Mesenchymal stem cell (in vitro differentiated cells and primary cell): ENCODE data around the gene GXYLT1.

ENCODE experiments used
- DNase-seq: peaks from one replicate; pipeline ENCODE4 v3.0.0-alpha.2; 2013
- H2AFZ ChIP-seq: one replicate; pipeline ENCODE4 v1.6.1; 2013; ENCODE audit warnings: low read depth, mild to moderate bottlenecking, control low read depth, inconsistent platforms, low read length, moderate library complexity
- H2AK5ac ChIP-seq: 2 replicates; pipeline ENCODE4 v1.6.1; 2013; ENCODE audit warnings: low read length, moderate library complexity, mild to moderate bottlenecking, inconsistent platforms; ENCODE audit not compliant: severe bottlenecking
- H2BK120ac ChIP-seq: one replicate; pipeline ENCODE4 v1.6.1; 2013; ENCODE audit warnings: low read depth, mild to moderate bottlenecking, inconsistent platforms, low read length, moderate library complexity
- H2BK12ac ChIP-seq, 2 experiments: one replicate each; pipeline ENCODE4 v1.6.1; 2013; ENCODE audit warnings: inconsistent platforms in 2 of 2, low read length in 2 of 2, mild to moderate bottlenecking in 2 of 2, moderate library complexity in 2 of 2, control low read depth in 1 of 2
- H2BK15ac ChIP-seq: one replicate; pipeline ENCODE4 v1.6.1; 2013; ENCODE audit warnings: mild to moderate bottlenecking, low read depth, inconsistent platforms; ENCODE audit not compliant: poor library complexity, severe bottlenecking
- H2BK5ac ChIP-seq: 2 replicates; pipeline ENCODE4 v1.6.1; 2013; ENCODE audit warnings: low read depth, mild to moderate bottlenecking, low read length, control low read depth, inconsistent platforms; ENCODE audit not compliant: poor library complexity, severe bottlenecking
- H3K14ac ChIP-seq, 2 experiments: one replicate each; pipeline ENCODE4 v1.6.1; 2013; ENCODE audit warnings: inconsistent platforms in 2 of 2, low read length in 2 of 2, control low read depth in 1 of 2, mild to moderate bottlenecking in 1 of 2, moderate library complexity in 1 of 2
- H3K18ac ChIP-seq, 2 experiments: one replicate each; pipeline ENCODE4 v1.6.1; 2013; ENCODE audit warnings: inconsistent platforms in 2 of 2, low read length in 2 of 2, control low read depth in 1 of 2, low read depth in 1 of 2, mild to moderate bottlenecking in 1 of 2
- H3K23ac ChIP-seq, 2 experiments: one replicate each; pipeline ENCODE4 v1.6.1; 2013; ENCODE audit warnings: inconsistent platforms in 2 of 2, low read length in 2 of 2, mild to moderate bottlenecking in 2 of 2, moderate library complexity in 2 of 2, control low read depth in 1 of 2
- H3K27ac ChIP-seq: 2 replicates; pipeline ENCODE4 v1.5.1; 2013; ENCODE audit warnings: mild to moderate bottlenecking, moderate library complexity, low read length, control low read depth, inconsistent platforms; ENCODE audit not compliant: poor library complexity, severe bottlenecking
- H3K27me3 ChIP-seq, 2 experiments: 2 replicates each; pipeline versions ENCODE4 v1.6.1 to v1.7.0; 2013; ENCODE audit warnings: low read length in 2 of 2, mild to moderate bottlenecking in 2 of 2, moderate library complexity in 2 of 2, control low read depth in 1 of 2, inconsistent platforms in 1 of 2; ENCODE audit not compliant: control insufficient read depth in 1 of 2, insufficient read depth in 1 of 2
- H3K36me3 ChIP-seq, 2 experiments: 2 replicates each; pipeline versions ENCODE4 v1.6.1 to v1.7.0; 2013; ENCODE audit warnings: low read length in 2 of 2, control low read depth in 1 of 2, inconsistent platforms in 1 of 2, low read depth in 1 of 2, mild to moderate bottlenecking in 1 of 2; ENCODE audit not compliant: insufficient read depth in 2 of 2, control insufficient read depth in 1 of 2
- H3K4ac ChIP-seq, 2 experiments: one replicate each; pipeline ENCODE4 v1.6.1; 2013; ENCODE audit warnings: inconsistent platforms in 2 of 2, low read length in 2 of 2, mild to moderate bottlenecking in 2 of 2, moderate library complexity in 2 of 2, control low read depth in 1 of 2, low read depth in 1 of 2
- H3K4me1 ChIP-seq: 2 replicates; pipeline ENCODE4 v1.6.1; 2013; ENCODE audit warnings: low read depth, low read length, control low read depth; ENCODE audit not compliant: control insufficient read depth, insufficient read depth
- H3K4me2 ChIP-seq: 2 replicates; pipeline ENCODE4 v1.6.1; 2013; ENCODE audit warnings: low read length, mild to moderate bottlenecking, inconsistent platforms; ENCODE audit not compliant: poor library complexity, severe bottlenecking
- H3K4me3 ChIP-seq, 2 experiments: 2 replicates each; pipeline versions ENCODE4 v1.5.1 to v1.7.0; 2013; ENCODE audit warnings: low read length in 2 of 2, mild to moderate bottlenecking in 2 of 2, control low read depth in 1 of 2, low read depth in 1 of 2; ENCODE audit not compliant: insufficient read depth in 1 of 2
- H3K79me1 ChIP-seq: replicated peaks from 2 replicates; pipeline ENCODE4 v1.6.1; 2013; ENCODE audit warnings: mild to moderate bottlenecking, control low read depth, low read length, inconsistent platforms; ENCODE audit not compliant: poor library complexity, severe bottlenecking
- H3K9ac ChIP-seq: 2 replicates; pipeline ENCODE4 v1.7.0; 2013; ENCODE audit warnings: mild to moderate bottlenecking, low read length, moderate library complexity
- H3K9me3 ChIP-seq: 2 replicates; pipeline ENCODE4 v1.7.0; 2013; ENCODE audit warnings: mild to moderate bottlenecking, low read length; ENCODE audit not compliant: control insufficient read depth
- H4K8ac ChIP-seq: one replicate; pipeline ENCODE4 v1.6.1; 2013; ENCODE audit warnings: inconsistent platforms, mild to moderate bottlenecking, low read length, moderate library complexity
- H4K91ac ChIP-seq: one replicate; pipeline ENCODE4 v1.6.1; 2013; ENCODE audit warnings: mild to moderate bottlenecking, low read length, inconsistent platforms
- WGBS: methylation state at CpG from one replicate; pipeline ENCODE4 v1.1.7; 2013; ENCODE audit warnings: mixed read lengths; 5-methylcytosine and 5-hydroxymethylcytosine counted together

GXYLT1 gene

DNA sequence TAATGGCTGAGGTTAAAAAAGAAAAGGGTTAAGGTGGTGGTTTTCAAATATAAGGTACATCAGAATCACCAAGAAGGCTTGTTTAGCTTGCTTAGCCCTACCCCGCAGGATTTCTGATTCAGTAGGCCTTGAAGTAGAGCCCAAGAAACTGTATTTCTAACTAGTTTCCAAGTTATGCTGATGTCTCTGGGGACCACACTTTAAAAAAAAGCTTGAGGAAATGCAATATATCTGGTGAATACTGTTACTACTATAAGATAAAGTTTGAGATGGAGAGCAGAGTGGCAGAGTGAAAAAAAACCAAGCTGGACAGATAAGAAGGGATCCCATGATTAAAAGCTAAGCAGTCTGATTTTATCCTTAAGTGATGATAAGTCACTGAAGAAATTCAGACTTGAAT, 18.3 kb upstream of the GXYLT1 start:
- no peak overlapping the region for H2BK120ac ChIP-seq
- H3K4me2 ChIP-seq = no peak overlapping the region
- H2BK12ac ChIP-seq = no peak overlapping the region
- DNase-seq = no peak
- no peak overlapping the region for H2AK5ac ChIP-seq
- no peak overlapping the region for H3K27ac ChIP-seq
- no peak overlapping the region for H4K8ac ChIP-seq
- no peak overlapping the region for H3K18ac ChIP-seq
- no peak overlapping the region for H2AFZ ChIP-seq
- H3K79me1 ChIP-seq = peaks cover 7% of the 10 kb centered on the region
- peaks cover 0 to 31% of the 10 kb centered on the region in 2 experiments for H3K36me3 ChIP-seq
- no peaks in the 10 kb centered on the region for H3K9me3 ChIP-seq
- H3K9ac ChIP-seq = peak overlapping the region; percentile 23
- no peak overlapping the region for H3K14ac ChIP-seq
- H3K4me1 ChIP-seq = no peaks in the 10 kb centered on the region
- H2BK5ac ChIP-seq = no peak overlapping the region
- H3K23ac ChIP-seq = no peak overlapping the region
- no peak overlapping the region for H3K4me3 ChIP-seq
- 100% methylated on average over 1 of the region's 1 CpG for WGBS
- no peaks in the 10 kb centered on the region for H3K27me3 ChIP-seq
- no peak overlapping the region for H2BK15ac ChIP-seq
- H3K4ac ChIP-seq = no peak overlapping the region
- no peak overlapping the region for H4K91ac ChIP-seq

DNA sequence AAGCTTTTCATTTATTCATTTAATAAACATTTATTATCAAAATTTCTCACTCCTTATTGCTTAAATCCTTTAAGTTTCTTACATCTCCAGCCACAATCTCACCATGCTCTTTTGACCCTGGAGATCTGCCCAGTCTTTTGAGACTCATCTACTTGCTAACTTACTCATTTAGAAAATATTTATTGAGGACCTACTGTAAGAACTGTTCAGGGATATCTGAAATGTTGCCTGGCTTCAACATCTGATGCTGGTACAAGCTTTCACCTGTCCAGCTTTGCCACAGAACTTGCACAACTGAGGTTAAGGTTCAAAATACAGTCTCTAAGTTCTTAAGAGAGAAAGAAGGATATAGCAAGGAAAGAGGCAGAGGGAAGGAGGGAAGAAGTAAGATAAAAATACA, 17.5 kb upstream of the GXYLT1 start:
- H3K4ac ChIP-seq = no peak overlapping the region
- H4K8ac ChIP-seq = no peak overlapping the region
- no peak overlapping the region for H2BK12ac ChIP-seq
- no peak overlapping the region for H2BK15ac ChIP-seq
- H3K4me2 ChIP-seq = no peak overlapping the region
- H2AK5ac ChIP-seq = no peak overlapping the region
- H3K14ac ChIP-seq = no peak overlapping the region
- H3K9me3 ChIP-seq = no peaks in the 10 kb centered on the region
- no peak overlapping the region for H3K27ac ChIP-seq
- H3K9ac ChIP-seq = peak overlapping the region; percentile 23
- no peak overlapping the region for H2BK5ac ChIP-seq
- peaks cover 5% of the 10 kb centered on the region for H3K79me1 ChIP-seq
- DNase-seq = no peak
- H3K4me3 ChIP-seq = no peak overlapping the region
- no peak overlapping the region for H2BK120ac ChIP-seq
- H3K36me3 ChIP-seq = peaks cover 0 to 33% of the 10 kb centered on the region in 2 experiments
- no peak overlapping the region for H3K18ac ChIP-seq
- no peak overlapping the region for H3K23ac ChIP-seq
- H3K27me3 ChIP-seq = no peaks in the 10 kb centered on the region
- H2AFZ ChIP-seq = no peak overlapping the region
- H4K91ac ChIP-seq = no peak overlapping the region
- H3K4me1 ChIP-seq = no peaks in the 10 kb centered on the region

DNA sequence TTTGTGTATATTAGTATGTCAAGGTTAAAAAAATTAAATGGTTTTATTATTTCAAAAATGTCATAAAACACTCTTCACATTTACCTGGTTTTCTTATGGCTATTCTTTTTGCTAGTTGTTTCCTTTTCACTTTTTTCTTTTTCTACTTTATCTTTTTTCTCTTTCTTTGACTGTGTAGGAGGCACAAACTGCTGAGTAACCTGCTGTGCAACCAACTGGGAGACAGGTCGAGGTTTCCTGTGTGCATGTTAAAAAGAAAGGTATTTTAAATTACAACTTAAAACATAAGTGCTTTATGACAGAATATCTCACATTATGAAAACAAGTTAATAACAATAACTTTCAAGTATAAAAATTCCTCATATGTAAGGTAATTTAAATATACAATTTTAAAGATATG, 16.9 kb upstream of the GXYLT1 start:
- Histone ChIP-seq H3K9ac (no peak overlapping the region), H3K4me3 (no peak overlapping the region), H2BK5ac (no peak overlapping the region), H4K91ac (no peak overlapping the region), H2AFZ (no peak overlapping the region), H2BK120ac (no peak overlapping the region), H2BK12ac (no peak overlapping the region), H3K9me3 (no peaks in the 10 kb centered on the region), H3K18ac (no peak overlapping the region), H3K27me3 (no peaks in the 10 kb centered on the region), H3K4ac (no peak overlapping the region), H3K4me1 (no peaks in the 10 kb centered on the region), H3K23ac (no peak overlapping the region), H3K14ac (no peak overlapping the region), H2BK15ac (no peak overlapping the region), H3K79me1 (peaks cover 5% of the 10 kb centered on the region), H3K36me3 (peaks cover 0 to 36% of the 10 kb centered on the region in 2 experiments), H2AK5ac (no peak overlapping the region), H3K27ac (no peak overlapping the region), H3K4me2 (no peak overlapping the region), H4K8ac (no peak overlapping the region)
- DNase-seq = no peak
- WGBS = no CpG with 5 or more reads among the region's 1 CpG

DNA sequence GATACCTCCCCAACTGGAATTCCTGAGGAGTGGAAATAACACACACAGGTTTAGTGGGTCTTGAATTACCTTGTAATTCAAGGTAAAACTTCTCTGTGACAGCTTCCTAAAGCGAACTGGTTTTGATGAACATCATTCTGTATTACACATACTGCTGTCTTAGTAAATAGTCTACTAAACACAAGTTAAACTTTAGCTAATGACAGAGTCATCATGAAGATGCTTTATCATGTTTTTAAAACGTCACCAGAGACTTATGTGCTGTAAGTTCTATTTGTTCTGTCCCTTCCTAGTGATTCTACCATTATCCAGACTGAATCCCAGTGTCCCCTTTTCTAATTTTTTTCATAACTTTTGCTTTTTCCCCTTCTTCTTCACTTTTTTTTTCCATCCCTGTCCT, 11.6 kb upstream of the GXYLT1 start:
- H3K4me3 ChIP-seq = no peak overlapping the region
- H3K4me1 ChIP-seq = no peaks in the 10 kb centered on the region
- H3K23ac ChIP-seq = no peak overlapping the region
- H2BK5ac ChIP-seq = peak overlapping the region; percentile 66
- no peak overlapping the region for H4K91ac ChIP-seq
- H3K27me3 ChIP-seq = no peaks in the 10 kb centered on the region
- peak overlapping the region; percentile 44 for H3K4me2 ChIP-seq
- H2AFZ ChIP-seq = no peak overlapping the region
- no peak overlapping the region for H2AK5ac ChIP-seq
- peak overlapping the region; percentile 75 for H3K27ac ChIP-seq
- DNase-seq = no peak
- 82% methylated on average over 1 of the region's 2 CpGs for WGBS
- peaks cover 4% of the 10 kb centered on the region for H3K79me1 ChIP-seq
- H2BK12ac ChIP-seq = no peak overlapping the region
- no peak overlapping the region for H3K14ac ChIP-seq
- no peak overlapping the region for H3K9ac ChIP-seq
- peaks cover 0 to 37% of the 10 kb centered on the region in 2 experiments for H3K36me3 ChIP-seq
- H2BK15ac ChIP-seq = no peak overlapping the region
- H3K9me3 ChIP-seq = no peaks in the 10 kb centered on the region
- no peak overlapping the region for H4K8ac ChIP-seq
- no peak overlapping the region for H3K18ac ChIP-seq
- H3K4ac ChIP-seq = no peak overlapping the region
- no peak overlapping the region for H2BK120ac ChIP-seq
